Mesothelial cell of epicardium (in vitro differentiated cells): ENCODE data around the gene DYNAP. TPM values are rescaled to one million over a fixed set of nuclear protein-coding genes. Genes with fewer than 3 reads are reported as not detected.

ENCODE experiments used
- DNase-seq, 2 experiments: peaks; one replicate each; pipeline ENCODE4 v3.0.0; 2021; ENCODE audit warnings: low spot score in 2 of 2; ENCODE audit not compliant: unreplicated experiment in 2 of 2
- H3K27ac Mint-ChIP-seq: 2 replicates; pipeline ENCODE4 v1.8.0; 2021; ENCODE audit warnings: mixed read lengths
- H3K27me3 Mint-ChIP-seq: 2 replicates; pipeline ENCODE4 v1.8.0; 2021; ENCODE audit warnings: low read depth, mixed read lengths
- H3K36me3 Mint-ChIP-seq: 2 replicates; pipeline ENCODE4 v1.8.0; 2021; ENCODE audit warnings: mixed read lengths
- H3K4me1 Mint-ChIP-seq: 2 replicates; pipeline ENCODE4 v1.8.0; 2021; ENCODE audit warnings: mixed read lengths
- H3K4me3 Mint-ChIP-seq: 2 replicates; pipeline ENCODE4 v1.8.0; 2021; ENCODE audit warnings: mild to moderate bottlenecking, moderate library complexity, mixed read lengths
- H3K9me3 Mint-ChIP-seq: 2 replicates; pipeline ENCODE4 v1.8.0; 2021; ENCODE audit warnings: mixed read lengths
- total RNA-seq: library from RNA; stranded (reverse); gene quantifications from 3 replicates; pipeline ENCODE4 v1.2.1, GENCODE V29; 2021
- TF ChIP-seq, protein P1 (sequence below): fragments of 200-600 bp; sonication (generic); IDR thresholded peaks from one replicate; pipeline ENCODE4 v1.5.0; 2021; ENCODE audit warnings: antibody characterized with exemption; ENCODE audit not compliant: unreplicated experiment

Gene DYNAP
- total RNA-seq, 1 donor from 2014 or later: not detected

DNA sequence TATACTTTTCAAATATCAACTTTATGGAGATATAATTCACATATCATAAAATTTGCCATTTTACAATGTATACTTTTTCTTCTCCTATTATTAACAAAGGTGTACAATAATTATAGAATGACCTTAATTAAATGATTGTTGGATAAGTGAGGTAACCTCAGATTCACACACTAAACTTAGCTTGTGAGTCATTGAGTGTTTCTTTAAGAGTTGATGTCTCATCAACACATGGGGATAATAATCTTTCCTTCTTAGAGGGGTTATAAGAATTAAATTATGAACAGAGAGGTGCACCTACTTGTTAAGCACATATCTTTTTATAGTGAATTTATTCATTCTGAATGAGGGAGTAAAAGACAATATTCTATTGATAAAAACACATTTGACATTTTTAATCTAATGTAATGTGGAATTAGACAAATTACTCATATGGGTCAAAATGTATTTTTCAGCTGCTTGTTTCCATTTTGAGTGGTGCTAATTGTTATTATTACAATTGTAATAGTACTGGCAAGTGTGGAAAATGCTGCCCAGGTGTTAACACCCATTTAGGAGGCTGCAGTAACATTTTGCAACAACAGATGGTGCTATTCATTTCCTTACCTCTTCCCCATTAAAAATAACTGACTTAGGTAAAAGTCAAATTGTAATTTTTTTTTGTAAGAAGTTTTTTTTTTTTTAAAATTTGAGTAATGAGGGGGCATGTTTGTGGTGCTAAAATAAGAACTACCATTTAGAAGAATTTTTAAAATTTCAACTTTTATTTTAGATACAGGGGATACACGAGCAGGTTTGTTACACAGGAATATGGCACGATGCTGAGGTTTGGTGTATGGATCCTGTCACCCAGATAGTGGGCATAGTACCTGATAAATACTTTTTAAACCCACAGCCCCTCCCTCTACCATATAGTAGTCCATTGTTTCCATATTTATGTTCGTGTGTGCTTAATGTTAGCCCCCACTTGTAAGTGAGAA lies 32.1 kb upstream of the DYNAP start:
- TF ChIP-seq, protein P1, sequence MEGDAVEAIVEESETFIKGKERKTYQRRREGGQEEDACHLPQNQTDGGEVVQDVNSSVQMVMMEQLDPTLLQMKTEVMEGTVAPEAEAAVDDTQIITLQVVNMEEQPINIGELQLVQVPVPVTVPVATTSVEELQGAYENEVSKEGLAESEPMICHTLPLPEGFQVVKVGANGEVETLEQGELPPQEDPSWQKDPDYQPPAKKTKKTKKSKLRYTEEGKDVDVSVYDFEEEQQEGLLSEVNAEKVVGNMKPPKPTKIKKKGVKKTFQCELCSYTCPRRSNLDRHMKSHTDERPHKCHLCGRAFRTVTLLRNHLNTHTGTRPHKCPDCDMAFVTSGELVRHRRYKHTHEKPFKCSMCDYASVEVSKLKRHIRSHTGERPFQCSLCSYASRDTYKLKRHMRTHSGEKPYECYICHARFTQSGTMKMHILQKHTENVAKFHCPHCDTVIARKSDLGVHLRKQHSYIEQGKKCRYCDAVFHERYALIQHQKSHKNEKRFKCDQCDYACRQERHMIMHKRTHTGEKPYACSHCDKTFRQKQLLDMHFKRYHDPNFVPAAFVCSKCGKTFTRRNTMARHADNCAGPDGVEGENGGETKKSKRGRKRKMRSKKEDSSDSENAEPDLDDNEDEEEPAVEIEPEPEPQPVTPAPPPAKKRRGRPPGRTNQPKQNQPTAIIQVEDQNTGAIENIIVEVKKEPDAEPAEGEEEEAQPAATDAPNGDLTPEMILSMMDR: peak; percentile 67

DNA sequence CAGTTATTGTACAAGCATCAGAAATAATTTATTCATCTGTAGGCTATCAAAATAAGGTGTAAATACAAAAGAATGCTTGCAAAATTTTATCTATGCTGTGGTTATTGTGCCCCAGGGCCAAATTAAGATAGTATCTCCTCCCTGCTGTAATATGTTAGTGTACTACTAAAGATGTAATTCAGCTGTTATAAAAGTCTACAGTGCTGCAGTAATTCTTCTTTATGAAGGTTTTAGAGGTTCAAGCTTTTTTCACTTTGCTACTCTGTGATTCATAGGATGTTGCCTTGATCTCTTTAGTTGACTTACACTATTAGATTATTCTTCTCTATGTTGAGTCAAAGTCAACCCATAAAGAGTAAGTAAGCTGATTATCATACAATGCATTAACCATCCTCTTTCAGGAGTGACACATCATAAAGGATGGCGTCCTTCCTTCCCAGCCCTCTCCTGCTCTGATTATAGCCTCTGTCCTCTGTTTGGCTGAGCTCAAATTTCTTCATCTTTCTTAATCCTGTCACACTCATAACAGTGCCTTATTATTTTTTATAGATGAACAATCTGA lies 29.3 kb upstream of the DYNAP start:
- Mint-ChIP-seq H3K27me3 (peaks cover 26% of the 10 kb centered on the region), H3K9me3 (no peaks in the 10 kb centered on the region), H3K36me3 (no peaks in the 10 kb centered on the region), H3K4me1 (peaks cover 7% of the 10 kb centered on the region), H3K4me3 (no peak overlapping the region), H3K27ac (no peak overlapping the region)
- DNase-seq: no peak
- TF ChIP-seq, protein P1: no peak

More for the DNA sequence above, 32.1 kb upstream of the DYNAP start:
- Mint-ChIP-seq H3K27ac (no peak overlapping the region), H3K9me3 (no peaks in the 10 kb centered on the region), H3K27me3 (peaks cover 18% of the 10 kb centered on the region), H3K36me3 (no peaks in the 10 kb centered on the region), H3K4me3 (no peak overlapping the region), H3K4me1 (peaks cover 7% of the 10 kb centered on the region)
- no peak for DNase-seq

DNA sequence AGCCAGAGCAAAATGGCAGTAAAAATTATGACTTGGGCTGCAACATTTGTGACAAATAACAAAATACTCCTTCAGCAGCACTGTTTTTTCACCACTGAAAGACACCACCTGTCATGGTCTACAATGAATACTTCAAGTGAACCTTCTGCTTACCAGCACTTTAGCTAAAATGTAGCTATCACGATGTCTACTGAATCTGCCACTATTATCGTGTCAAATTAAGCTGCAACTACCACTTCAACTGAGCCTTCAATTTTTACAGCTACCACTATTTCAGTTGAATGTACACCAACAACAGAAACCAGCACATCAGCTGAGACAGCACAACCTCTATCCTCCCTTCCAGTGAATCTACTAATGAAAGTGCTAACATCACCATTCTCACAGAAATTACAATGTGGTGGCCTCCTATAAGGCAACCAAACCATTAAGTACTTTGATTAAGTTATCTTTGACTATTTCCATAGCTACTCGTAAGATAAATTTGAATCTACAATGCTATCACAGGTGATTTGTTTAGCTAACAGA lies 10.8 kb upstream of the DYNAP start:
- Mint-ChIP-seq H3K27ac (no peak overlapping the region), H3K4me1 (no peaks in the 10 kb centered on the region), H3K27me3 (no peaks in the 10 kb centered on the region), H3K36me3 (no peaks in the 10 kb centered on the region), H3K4me3 (no peak overlapping the region), H3K9me3 (no peaks in the 10 kb centered on the region)
- TF ChIP-seq, protein P1: no peak
- DNase-seq: no peak

DNA sequence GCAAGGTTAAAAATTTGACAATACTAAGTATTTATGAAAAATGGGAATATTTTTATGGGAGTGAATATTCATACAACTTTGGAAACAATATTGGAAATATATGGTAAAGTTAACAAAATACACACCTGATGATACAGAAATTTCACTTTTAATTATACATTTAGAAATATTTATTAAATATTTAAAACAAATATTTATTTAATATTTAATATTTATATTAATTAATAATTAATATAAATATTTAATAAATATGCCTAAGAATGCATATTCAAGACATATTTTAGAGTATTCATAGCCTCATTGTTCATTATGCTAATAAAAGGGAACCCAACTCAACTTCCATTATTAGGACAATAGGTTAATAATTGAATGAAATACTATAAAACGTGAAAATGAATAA lies 7.0 kb upstream of the DYNAP start:
- Mint-ChIP-seq H3K9me3 (no peaks in the 10 kb centered on the region), H3K36me3 (no peaks in the 10 kb centered on the region), H3K27me3 (no peaks in the 10 kb centered on the region), H3K4me1 (no peaks in the 10 kb centered on the region), H3K27ac (no peak overlapping the region), H3K4me3 (no peak overlapping the region)
- TF ChIP-seq, protein P1: no peak
- DNase-seq: no peak

DNA sequence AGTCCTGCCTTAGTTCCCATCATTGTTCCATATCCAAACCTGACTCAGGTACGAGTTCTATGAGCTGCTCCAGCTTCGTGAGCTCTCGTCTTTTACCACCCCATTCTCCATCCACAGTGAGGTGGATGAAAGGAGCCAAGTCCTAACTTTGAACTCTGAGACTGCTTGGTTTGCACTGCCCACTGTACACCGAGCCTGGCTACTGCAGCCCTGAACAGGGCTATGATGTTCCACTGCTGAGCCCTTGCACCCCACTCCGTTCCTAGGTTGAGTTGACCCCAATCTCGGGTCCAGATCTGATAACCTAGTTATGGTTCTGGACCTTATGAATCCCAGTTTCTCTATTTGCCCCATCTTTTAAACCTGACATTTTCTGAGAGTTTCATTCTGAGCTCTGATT lies 5.3 kb upstream of the DYNAP start:
- H3K36me3 Mint-ChIP-seq: no peaks in the 10 kb centered on the region
- H3K9me3 Mint-ChIP-seq: no peaks in the 10 kb centered on the region
- H3K4me3 Mint-ChIP-seq: no peak overlapping the region
- H3K4me1 Mint-ChIP-seq: no peaks in the 10 kb centered on the region
- TF ChIP-seq, protein P1: no peak
- no peak overlapping the region for H3K27ac Mint-ChIP-seq
- H3K27me3 Mint-ChIP-seq: no peaks in the 10 kb centered on the region
- DNase-seq: no peak
